ENCODE results near the gene SRMS.

SRMS gene

DNA sequence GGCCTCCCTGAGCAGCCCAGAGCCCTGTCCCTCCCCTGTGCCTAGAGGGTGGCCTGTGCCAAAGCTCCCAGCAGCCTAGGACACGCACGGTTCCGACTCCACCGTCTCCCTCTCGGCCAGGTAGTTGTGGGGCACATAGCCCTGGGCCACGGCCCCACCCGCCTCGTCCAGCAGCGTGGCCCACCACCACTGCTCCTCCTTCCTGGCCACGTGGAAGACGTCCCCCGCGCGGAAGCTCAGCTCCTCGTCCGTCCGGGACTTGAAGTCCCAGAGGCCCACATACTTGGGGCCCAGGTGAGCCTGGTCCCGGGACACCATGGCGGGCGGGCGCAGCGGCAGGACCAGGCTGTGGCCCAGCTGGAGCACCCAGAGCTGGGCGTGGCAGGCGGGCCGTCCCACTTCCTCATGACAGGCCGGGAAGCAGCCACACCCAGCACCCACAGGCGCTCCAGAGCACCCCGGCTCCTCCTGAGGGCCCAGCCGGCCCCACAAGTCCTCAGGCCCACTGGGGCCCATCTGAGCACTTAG is 10.5 kb downstream of the SRMS start, which contains the start of gene PTK6:
TSS of gene PTK6 (minus strand) at position 380 of the 528 bp plus-strand sequence. CDS start at position 318, 62 bp downstream.
- DNase-seq = no peak

DNA sequence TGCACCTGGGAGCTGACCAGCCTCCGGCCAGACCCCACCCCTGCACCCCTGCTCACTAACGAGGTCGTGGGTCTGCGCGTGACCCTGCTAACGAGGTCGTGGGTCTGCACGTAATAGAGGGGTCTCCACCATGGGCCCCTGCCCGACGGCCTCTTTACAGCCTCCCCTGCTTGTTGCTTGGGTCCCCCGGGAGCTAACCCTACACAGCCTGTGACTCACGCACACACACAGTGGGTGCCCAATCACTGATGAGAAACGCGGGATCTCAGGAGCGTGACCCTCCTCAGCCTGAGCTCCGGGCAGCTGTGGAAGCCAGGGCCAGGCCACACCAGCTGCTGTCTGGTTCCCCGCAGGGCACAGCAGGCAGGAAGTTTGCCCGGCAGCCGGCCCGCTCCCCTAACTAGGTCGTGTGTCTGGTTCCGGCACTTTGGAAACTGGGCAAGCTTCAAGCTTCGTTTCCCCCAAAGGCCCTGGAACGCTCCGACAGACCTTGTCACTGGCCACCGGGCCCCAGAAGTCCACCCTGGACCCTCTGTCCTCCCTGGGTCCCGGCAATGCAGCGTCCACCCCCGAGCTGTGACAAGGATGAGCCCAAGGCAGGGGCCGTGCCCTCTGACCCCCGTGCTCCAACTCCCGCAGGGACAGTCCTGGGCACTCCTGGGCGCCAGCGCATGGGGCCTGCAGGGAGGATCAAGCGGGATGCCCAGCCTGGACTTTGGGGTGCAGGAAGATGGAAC is 11.1 kb downstream of the SRMS start:
- no peak for DNase-seq

DNA sequence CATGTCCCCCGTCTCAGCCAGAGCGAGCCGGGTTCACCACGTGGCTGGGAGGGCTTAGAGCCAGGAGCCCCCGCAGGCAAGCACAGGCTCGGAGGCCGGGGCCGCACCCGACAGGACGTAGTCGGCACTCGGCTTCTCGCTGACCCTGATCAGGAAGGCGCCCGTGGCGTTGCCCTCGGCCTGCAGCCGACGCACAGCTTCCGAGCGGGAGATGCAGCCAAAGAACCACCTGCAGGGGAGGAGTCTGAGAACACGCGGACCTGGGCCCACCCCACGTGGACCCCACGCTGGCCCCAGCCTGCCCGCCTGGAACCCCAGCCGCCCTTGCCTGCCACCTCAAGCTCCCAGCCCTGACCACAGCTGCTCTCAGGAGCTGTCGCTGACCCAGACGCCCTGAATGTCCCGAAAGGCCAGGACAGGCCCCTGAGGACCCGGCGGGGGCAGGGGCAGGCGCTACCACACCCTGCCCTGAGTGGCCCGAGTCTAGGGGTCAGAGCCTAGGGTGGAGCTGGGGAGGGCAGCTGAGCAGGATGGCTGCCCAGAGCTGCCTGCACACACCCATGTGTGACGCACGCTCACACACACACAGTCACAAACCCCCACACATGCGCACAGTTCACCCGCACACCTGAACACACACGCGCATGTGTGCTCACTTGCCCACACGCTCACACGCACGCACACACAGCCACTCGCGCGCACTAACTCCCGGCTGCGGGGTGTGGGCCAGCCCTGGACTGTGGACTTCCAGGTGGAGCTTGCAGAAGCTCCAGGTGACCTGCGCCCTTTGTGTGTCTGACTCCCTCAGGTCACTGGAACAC is 12.5 kb downstream of the SRMS start:
- DNase-seq = no peak

DNA sequence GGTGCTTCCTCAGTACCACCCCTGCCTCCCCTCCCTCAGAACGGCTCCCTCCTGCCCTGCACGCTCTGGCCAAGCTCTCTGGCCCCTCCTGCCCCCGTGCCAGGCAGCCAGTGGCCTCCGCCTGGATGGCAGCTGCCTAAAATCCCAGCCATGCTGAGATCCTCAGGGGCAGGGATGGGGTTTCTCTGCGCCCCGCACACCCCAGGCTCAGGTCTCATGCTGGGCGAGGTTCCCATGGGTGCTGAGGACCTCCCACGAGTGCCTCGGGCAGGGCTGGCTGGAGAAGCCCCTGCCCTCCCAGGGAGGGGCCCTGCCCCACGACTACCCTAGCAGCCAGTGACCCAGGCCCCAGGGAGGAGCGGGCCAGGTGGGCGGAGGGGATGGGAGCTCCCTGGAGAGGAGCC is 13.1 kb downstream of the SRMS start:
- DNase-seq = no peak

DNA sequence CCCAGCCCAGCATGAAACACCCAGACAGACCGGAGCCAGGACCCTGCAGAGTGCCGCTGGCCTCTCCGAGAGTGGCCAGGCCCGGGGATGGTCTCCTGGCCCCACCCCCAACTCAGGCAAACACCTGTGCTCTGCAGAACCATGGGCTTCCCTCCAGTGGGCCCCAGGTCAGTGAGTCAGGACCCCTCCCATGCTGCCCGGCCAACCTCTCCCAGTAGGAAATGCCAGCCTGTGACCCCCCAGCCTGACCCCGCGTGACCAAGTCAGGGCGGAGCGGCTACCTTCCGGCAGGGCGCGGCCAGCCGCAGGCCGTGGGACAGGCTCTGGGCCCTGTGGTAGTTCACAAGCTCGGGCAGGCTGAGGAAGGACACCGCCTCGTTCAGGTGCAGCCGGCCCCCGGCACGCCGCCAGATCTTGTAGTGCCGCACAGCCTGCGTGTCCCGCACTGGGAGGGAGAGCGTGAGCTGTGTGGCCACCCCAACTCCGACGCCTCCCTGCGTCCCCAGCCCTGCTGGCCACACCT is 13.6 kb downstream of the SRMS start:
- DNase-seq = no peak

DNA sequence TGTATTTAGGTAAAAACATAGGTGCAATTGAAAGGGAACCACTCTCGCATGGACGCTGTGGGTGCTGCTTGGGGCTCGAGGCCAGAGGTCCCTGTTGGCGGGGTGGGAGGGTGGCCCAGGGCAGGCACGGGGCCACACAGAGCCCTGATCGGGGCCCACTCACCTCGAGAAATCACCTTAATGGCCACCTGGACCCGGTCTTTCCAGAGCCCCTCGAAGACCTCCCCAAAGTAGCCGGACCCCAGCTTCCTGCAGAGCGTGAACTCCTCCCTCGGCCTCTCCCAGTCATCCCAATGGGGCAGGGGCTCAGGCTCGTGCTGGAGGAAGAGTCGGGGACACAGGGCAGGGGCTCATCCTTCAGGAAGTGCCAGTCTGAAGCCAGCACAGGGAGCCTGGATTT is 14.2 kb downstream of the SRMS start:
- DNase-seq = no peak

DNA sequence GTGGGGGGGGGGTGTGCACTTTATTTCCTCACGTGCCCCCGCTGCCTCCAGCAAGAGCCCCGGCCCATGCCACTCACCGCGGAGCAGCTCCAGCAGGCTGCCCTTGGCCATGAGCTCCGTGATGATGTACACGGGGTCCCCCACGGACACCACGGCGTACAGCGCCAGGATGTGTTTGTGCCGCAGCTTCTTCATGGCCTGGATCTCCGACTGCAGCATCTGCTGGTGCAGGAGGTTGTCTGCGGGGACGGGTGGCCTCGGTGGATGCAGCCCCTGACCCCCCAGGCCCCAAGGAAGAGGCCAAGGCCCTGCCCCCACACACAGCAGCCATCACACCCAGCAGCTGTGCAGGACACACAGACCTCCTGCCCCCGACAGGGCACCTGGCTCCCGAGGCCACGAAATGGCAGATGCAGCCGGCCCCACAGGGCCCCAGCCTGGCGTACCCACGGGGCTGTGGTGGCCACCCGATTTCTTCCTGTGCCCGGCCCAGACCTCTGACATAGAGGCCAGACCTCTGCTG is 15.0 kb downstream of the SRMS start:
- DNase-seq = no peak

DNA sequence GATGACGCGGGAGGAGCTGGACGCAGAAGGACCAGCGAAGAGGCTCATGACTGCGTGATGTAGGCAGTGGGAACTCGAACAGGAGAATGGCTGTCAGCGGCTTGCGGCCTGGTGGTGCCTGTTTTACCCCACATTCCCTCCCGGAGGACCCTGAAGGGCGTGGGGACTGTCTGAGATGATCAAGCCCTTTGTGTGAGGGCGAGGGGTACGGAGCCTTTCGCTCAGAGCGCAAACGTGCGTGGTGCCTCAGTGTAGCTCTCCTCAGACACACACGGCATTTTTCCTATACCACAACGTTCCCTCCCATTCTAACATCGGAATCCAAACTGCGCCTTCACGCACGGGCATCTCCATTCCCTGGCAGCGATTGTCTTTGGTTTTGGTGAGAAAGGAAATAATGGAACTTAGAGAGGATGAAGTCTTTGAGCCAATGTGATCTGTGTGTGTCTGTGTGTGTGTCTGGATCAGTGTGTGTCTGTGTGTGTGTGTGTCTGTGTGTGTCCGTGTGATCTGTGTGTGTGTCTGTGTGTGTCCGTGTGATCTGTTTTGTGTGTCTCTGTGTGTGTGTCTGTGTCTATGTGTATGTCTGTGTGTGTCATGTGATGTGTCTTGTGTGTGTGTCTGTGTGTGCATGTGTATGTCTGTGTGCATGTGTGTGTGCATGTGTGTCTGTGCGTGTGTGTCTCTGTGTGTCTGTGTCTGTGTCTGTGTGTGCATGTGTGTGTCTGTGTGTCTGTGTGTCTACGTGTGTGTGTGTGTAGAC is 15.7 kb downstream of the SRMS start:
- no peak for DNase-seq

DNA sequence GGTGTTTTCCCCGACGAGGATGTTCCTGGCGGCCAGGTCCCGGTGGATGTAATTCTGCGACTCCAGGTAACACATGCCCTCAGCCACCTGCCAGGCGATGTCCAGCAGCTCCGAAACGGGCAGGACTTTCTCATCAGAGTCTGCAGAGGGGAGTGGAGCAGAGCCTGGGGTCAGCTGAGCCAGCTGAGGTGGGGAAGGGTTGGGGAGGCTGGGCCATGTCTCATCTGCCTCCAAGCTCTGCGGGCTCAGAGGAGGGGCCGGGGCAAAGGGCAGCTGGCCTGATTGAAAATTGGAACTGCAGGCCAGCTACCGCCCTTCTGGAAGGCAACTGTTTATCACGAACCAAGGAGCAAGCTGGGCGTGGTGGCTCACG is 16.8 kb downstream of the SRMS start:
- no peak for DNase-seq

DNA sequence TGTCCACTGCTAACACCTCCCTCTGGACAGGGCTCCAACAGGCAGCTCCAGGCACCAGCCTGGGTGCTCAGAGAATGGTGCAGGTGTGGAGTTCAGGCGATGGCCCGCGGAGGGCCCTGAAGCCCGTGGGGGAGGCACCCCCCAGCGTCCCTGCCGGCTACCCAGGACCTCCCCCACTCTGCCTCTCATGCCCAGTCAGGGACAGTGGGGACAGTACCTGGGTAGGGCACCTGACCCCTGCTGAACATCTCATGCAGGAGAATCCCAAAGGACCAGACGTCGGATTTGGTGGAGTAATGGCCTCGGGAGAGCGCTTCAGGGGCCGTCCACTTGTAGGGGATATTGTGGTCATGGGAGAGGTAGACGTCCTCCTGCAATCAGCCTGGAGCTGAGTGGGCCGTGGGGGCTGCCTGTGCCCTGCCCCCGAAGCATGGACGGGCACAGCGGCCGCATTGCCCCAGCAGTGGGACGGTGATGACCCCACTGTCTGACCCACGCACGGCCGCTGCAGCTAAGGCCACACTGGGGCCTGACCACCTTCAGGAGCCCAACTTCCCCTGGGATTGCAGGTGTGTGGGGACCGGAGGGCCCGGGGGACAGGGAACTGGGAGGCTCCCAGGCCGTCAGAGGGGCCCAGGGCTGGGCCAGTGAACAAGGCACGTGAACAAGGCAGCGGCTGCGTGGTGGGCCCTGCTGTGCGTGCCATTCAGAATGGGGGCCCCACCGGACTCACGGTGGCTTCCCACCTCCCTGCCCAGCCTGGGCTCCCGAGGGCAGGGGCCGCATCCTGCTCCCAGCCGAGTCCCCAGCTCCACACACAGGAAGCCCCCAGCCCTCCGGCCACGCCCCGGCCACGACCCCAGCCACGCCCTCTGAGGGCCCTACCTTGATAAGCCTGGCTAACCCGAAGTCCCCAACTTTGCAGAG is 17.4 kb downstream of the SRMS start:
- no peak for DNase-seq

DNA sequence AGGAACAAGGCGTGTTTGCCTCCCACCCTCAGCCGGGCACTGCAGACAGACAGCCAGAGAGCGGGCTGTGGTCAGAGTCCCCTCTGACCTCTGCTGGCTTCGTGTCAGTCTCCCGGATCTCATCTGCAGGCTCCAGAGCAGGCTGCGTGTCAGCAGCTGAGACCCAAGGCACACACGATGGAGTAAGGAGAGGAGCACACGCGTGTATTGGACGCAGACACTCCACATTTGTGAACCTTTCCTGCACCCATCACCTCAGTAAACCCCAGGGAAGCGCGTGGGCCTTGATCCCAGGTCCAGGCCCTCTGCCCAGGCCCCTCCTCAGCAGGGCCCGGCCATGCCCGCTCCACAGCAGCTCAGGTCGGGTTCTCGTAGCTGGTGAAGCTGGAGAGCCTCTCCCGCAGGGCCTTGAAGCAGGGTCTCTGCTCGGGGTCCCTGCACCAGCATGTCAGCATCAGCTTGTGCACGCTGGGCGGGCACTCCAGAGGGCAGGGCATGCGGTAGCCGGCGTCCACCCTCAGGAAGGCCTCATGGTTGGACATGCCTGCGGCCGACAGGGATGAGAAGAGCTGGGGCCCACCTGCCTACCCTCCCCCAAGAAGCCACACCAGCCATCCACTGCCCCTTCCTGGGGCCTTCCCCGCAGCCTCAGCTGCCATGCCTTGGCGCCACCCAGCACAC is 18.2 kb downstream of the SRMS start:
- DNase-seq = no peak

DNA sequence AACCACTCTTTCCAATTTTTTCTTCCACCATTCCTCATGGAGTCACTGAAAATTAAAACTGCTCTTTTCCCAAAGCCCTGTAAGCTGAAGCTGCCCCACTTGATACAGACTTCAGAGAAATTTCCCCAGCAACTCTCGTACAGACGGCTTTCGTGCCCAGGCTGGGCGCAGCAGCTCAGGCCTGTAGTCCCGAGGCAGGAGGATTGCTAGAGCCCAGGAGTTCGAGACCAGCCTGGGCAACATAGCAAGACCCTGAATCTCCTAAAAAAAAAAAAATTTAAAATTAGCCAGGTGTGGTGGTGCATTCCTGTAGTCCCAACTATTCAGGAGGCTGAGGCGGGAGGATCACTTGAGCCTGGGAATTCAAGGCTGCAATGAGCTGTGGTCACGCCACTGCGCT is 20.4 kb downstream of the SRMS start:
- no peak for DNase-seq

DNA sequence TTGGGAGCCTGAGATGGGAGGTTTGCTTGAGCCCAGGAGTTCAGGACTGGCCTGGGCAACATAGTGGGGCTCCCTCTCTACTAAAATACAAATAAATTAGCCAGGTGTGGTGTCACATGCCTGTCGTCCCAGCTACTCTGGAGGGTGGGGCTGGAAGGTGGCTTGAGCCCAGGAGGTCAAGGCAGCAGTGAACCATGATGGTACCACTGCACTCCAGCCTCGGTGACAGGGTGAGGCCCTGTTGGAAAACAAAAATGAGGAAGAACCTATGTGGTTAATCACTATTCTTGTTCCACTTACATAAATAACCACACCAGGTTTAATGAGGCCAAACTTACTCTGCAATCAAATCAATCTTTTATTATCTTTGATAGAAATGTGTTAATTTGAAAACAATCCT is 21.6 kb downstream of the SRMS start:
- DNase-seq = no peak

DNA sequence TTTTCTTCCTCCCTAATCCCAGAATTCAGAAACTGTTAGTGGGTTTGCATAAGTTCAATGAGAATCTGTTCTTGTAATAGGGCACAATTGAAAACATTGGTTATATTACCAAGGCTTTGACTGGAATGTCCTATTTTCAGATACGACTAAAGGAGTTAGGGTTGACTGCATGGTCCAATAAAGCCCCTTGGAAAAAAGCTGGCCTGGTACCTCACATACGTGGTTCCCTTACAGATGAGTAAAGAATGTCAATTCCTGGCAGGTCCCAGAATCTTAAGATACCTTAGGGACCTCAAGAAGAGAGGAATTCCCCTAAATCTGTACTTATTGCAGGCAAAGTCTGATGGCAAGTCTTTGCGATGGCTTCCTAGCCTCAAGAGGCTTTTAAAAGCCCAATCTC is 22.4 kb downstream of the SRMS start:
- no peak for DNase-seq

DNA sequence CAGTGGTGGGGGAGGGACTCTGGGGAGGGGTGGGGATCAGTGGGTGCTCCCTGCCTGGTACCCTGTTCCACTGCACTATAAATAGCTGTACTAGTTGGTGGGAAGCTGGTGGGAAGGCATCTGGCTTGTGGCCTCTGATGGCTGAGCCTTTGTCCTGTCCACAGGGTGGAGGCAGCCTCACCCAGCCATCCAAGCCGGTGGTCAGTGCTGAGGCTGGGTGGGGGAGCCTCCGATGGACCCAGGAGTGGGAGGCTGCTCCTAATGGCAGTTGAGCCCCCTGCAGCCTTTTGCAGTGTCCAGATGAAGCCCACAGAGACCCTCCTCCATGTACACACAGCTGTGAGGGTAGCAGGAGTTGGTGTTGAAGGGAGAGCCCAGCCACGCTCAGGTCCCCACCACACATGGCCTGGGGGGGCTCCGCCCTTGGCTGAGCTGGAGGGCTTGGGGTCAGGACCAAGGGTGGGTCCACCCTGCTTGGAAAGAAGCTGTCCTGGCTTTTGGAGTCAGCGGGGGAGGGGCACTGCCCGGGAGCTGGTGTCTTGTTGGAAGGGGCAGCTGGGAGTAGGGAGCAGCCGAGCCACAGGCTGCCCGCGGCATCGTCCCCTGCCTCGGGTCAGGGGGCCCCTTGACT is 24.5 kb downstream of the SRMS start:
- DNase-seq = no peak

DNA sequence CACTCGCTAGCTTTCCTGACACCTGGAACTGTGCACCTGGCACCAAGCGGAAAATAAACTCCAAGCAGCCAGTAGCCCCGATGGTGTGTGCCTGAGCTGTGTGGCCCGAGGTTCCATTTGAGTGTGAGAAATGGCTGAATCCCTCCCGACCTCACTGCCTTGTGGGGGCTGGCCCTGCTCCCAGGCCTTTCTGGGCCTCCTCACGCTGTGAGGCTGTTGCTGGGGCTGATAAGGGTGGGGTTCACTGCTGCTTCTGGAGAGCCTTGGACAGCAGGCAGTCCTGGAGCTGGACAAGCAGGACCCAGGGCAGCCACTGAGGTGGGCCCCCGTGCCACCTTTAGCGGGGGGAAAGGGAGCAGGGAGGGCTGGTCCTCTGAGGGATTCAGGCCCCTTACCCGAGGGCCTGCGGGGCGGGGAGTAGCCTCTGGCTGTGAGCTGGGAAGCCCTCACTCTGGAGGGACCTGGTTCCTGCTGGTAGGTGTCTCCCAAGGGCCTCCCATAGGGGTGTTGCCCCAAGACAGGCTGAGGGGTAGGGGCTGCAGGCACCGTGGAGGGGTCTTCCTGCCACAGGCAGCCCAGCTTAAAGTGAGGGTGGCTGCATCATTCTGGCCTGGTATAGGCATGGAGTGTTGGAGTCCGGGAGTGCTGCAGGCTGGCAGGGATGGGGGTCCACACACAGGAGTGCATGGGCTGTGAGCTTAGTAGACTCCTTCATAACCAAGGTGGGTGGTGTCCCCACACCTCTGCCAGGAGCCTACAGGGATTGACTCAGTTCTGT is 25.3 kb downstream of the SRMS start:
- no peak for DNase-seq

DNA sequence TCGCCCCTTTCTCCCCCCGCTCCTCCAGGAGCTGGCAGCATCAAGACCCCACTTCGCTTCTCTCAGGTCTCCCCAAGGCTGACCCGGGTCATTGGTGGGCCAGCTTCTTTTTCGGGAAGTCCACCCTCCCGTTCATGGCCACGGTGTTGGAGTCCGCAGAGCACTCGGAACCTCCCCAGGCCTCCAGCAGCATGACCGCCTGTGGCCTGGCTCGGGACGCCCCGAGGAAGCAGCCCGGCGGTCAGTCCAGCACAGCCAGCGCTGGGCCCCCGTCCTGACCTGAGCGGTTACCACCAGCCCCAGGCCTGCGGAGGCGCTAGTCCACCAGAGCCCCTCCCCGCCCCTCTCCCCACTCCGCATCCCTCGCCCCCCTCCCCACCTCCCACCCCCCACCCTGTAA is 25.9 kb downstream of the SRMS start:
- DNase-seq = no peak

DNA sequence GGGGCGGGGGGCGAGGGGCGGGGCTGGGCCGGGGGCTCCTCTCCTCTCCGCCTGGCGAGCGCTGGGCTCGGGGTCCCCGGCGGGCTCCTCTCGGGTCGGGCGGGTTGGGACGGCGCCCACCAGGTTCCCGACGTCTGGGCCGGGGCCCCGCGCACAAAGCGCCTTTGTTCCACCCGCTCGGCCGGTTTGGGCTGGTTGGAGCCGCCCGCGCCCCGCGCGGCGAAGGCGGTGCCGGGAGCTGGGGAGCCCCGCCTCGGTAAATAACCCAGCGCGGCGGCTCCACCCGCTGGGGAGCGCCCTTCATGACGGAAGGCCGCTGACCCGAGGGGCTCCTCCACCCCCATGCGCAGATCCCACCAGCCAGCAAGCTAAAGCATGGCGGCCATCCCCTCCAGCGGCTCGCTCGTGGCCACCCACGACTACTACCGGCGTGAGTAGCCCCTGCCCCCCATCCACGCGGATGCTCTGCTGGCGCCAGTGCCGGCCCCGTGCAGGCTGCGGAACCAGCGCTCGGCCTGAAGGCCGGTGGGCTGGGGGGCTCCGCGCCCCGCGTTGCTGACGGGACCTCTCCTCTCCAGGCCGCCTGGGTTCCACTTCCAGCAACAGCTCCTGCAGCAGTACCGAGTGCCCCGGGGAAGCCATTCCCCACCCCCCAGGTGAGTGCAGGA is 26.5 kb downstream of the SRMS start:
- no peak for DNase-seq

DNA sequence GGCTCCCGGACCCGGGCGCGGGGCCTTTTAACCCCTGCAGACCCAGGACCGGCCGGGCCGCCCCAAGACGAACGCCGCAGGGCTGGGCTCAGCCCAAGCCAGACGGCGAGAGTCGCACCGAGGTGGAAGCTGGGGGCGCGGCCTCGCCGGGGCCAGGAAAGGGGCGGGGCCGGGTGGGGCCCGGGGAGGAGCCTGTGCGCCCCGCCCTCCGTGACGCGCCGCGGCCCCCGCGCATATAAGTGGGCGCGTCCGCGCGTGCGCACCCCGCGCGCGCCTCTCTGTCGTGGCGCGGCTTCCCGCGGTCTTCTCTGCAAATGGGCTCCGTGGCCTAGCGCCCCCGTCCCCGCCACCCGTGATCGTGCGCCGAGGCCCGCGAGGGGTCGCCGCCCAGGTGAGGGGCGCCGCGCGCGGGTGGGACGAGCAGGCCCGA is 27.0 kb downstream of the SRMS start, which contains the start of gene PPDPF:
TSS of gene PPDPF (plus strand) at position 262 of the 430 bp plus-strand sequence. CDS start 544 bp downstream, outside the sequence.
- peak; percentile 24 for DNase-seq

All from GF-D8 (cell line).